CD14-positive monocyte (primary cell): ENCODE data around the gene CCDC3. TPM values are rescaled to one million over a fixed set of nuclear protein-coding genes. Genes with fewer than 3 reads are reported as not detected.

Experiments
- DNase-seq, 3 donors: peaks; one replicate each; pipeline ENCODE4 v3.0.0-alpha.2; 2011 to 2022
- H2AFZ ChIP-seq: 2 replicates; pipeline ENCODE4 v1.6.0; 2012; ENCODE audit warnings: mild to moderate bottlenecking, low read depth, low read length, inconsistent platforms; ENCODE audit not compliant: insufficient read depth, poor library complexity, severe bottlenecking
- H3K27ac ChIP-seq, 2 donors: 1 replicate in 1 of 2; 2 replicates in 1 of 2; pipeline ENCODE4 v1.5.1; 2012 to 2013; ENCODE audit warnings: low read length in 2 of 2, control low read depth in 1 of 2, inconsistent platforms in 1 of 2, low read depth in 1 of 2, mild to moderate bottlenecking in 1 of 2
- H3K27me3 ChIP-seq, 2 donors: one replicate each; pipeline versions ENCODE4 v1.6.0 to v1.6.1; 2011 to 2013; ENCODE audit warnings: low read length in 2 of 2; ENCODE audit not compliant: control insufficient read depth in 2 of 2, insufficient read depth in 2 of 2
- H3K36me3 ChIP-seq, 2 donors: replicated peaks in 1 of 2; 1 replicate in 1 of 2; 2 replicates in 1 of 2; pipeline versions ENCODE4 v1.5.1 to v1.6.1; 2012 to 2013; ENCODE audit warnings: low read length in 2 of 2, control low read depth in 1 of 2, inconsistent platforms in 1 of 2, mild to moderate bottlenecking in 1 of 2; ENCODE audit not compliant: insufficient read depth in 2 of 2, control insufficient read depth in 1 of 2
- H3K4me1 ChIP-seq, 2 donors: 1 replicate in 1 of 2; 2 replicates in 1 of 2; pipeline versions ENCODE4 v1.5.1 to v1.6.1; 2012 to 2013; ENCODE audit warnings: low read length in 2 of 2, control low read depth in 1 of 2, inconsistent platforms in 1 of 2, mild to moderate bottlenecking in 1 of 2, moderate library complexity in 1 of 2; ENCODE audit not compliant: insufficient read depth in 2 of 2, control insufficient read depth in 1 of 2
- H3K4me2 ChIP-seq: replicated peaks from 2 replicates; pipeline ENCODE3; 2012; ENCODE audit warnings: low read length, moderate library complexity, mild to moderate bottlenecking; ENCODE audit not compliant: poor library complexity, severe bottlenecking; ENCODE audit errors: extremely low read depth
- H3K4me3 ChIP-seq, 3 experiments: fragments of 200-600 bp in 1 of 3; sonication (generic) in 1 of 3; replicated peaks in 1 of 3; 1 replicate in 2 of 3; 2 replicates in 1 of 3; pipeline ENCODE4 v1.5.1; 2011 to 2013; ENCODE audit warnings: low read length in 3 of 3, mild to moderate bottlenecking in 3 of 3, control low read depth in 2 of 3, low read depth in 2 of 3, inconsistent platforms in 1 of 3, moderate library complexity in 1 of 3
- H3K79me2 ChIP-seq: 2 replicates; pipeline ENCODE4 v1.6.0; 2012; ENCODE audit warnings: mild to moderate bottlenecking, control low read depth, inconsistent platforms, low read length, moderate library complexity; ENCODE audit not compliant: insufficient read depth
- H3K9ac ChIP-seq: 2 replicates; pipeline ENCODE4 v1.6.0; 2017; ENCODE audit warnings: low read length, mild to moderate bottlenecking; ENCODE audit not compliant: insufficient read depth, poor library complexity, severe bottlenecking
- H3K9me3 ChIP-seq, 2 donors: replicated peaks in 1 of 2; 1 replicate in 1 of 2; 2 replicates in 1 of 2; pipeline versions ENCODE4 v1.5.1 to v1.6.1; 2012 to 2013; ENCODE audit warnings: low read length in 2 of 2, control low read depth in 1 of 2; ENCODE audit not compliant: control insufficient read depth in 1 of 2, insufficient read depth in 1 of 2
- H4K20me1 ChIP-seq: 2 replicates; pipeline ENCODE4 v1.6.0; 2012; ENCODE audit warnings: mild to moderate bottlenecking, low read length, control low read depth, moderate library complexity; ENCODE audit not compliant: insufficient read depth
- H3K27ac Mint-ChIP-seq, 7 donors: one replicate each; pipeline ENCODE4 v1.8.0; 2020; ENCODE audit warnings: mild to moderate bottlenecking in 7 of 7, mixed read lengths in 7 of 7, moderate library complexity in 6 of 7, inconsistent platforms in 2 of 7
- H3K27me3 Mint-ChIP-seq, 3 donors: one replicate each; pipeline ENCODE4 v1.8.0; 2021 to 2022; ENCODE audit warnings: low read depth in 3 of 3, mild to moderate bottlenecking in 3 of 3, mixed read lengths in 3 of 3, moderate library complexity in 3 of 3, inconsistent platforms in 1 of 3
- H3K36me3 Mint-ChIP-seq, 2 donors: one replicate each; pipeline ENCODE4 v1.8.0; 2020; ENCODE audit warnings: mixed read lengths in 2 of 2, inconsistent platforms in 1 of 2, mild to moderate bottlenecking in 1 of 2
- H3K4me1 Mint-ChIP-seq: one replicate; pipeline ENCODE4 v1.8.0; 2020; ENCODE audit warnings: mild to moderate bottlenecking, mixed read lengths
- H3K4me3 Mint-ChIP-seq, 2 donors: one replicate each; pipeline ENCODE4 v1.8.0; 2020; ENCODE audit warnings: mild to moderate bottlenecking in 2 of 2, mixed read lengths in 2 of 2, moderate library complexity in 1 of 2
- H3K9me3 Mint-ChIP-seq, 7 donors: one replicate each; pipeline ENCODE4 v1.8.0; 2020 to 2022; ENCODE audit warnings: mixed read lengths in 7 of 7, mild to moderate bottlenecking in 6 of 7, moderate library complexity in 6 of 7, inconsistent platforms in 2 of 7
- WGBS: methylation state at CpG from one replicate; pipeline ENCODE4 v1.1.5; 2013; ENCODE audit warnings: missing lambda C conversion rate; ENCODE audit not compliant: insufficient coverage; 5-methylcytosine and 5-hydroxymethylcytosine counted together
- intact Hi-C, 2 donors: fragments of 100-400 bp; cut with micrococcal nuclease; formaldehyde crosslinking; loops; one replicate each; pipeline versions ENCODE4 v1.15.0 to v1.15.1; 2023
- polyA plus RNA-seq, 3 donors: library from polyadenylated mRNA; depleted of rRNA in 1 of 3; unstranded in 2 of 3; stranded (reverse) in 1 of 3; fragments of 300-500 nt in 2 of 3; fragments of >200 nt in 1 of 3; fragmentation: Illumina TruSeq in 2 of 3; gene quantifications; 1 replicate in 2 of 3; 2 replicates in 1 of 3; pipeline ENCODE4 v1.2.3, GENCODE V29; 2012 to 2021
- TF ChIP-seq, protein P1 (sequence below): fragments of 200-600 bp; IDR thresholded peaks from one replicate; pipeline ENCODE4 v1.8.0; 2022; ENCODE audit warnings: antibody characterized with exemption, mild to moderate bottlenecking

The CCDC3 gene
- polyA plus RNA-seq, 3 donors = not detected

- H3K36me3 ChIP-seq = no peaks in the 10 kb centered on the region
- H3K27me3 ChIP-seq = no peaks in the 10 kb centered on the region
- H3K27ac Mint-ChIP-seq = no peak overlapping the region
- no peak overlapping the region for H3K4me3 ChIP-seq
- no peak overlapping the region for H3K4me2 ChIP-seq
- peaks cover 0 to 3% (median 0%) of the 10 kb centered on the region in 3 donors for H3K27me3 Mint-ChIP-seq
- H3K79me2 ChIP-seq = no peaks in the 10 kb centered on the region
- peaks cover 0 to 12% (median 0%) of the 10 kb centered on the region in 7 donors for H3K9me3 Mint-ChIP-seq
- no CpG with 5 or more reads among the region's 1 CpG for WGBS
- H2AFZ ChIP-seq = no peak overlapping the region
- no peaks in the 10 kb centered on the region for H3K4me1 Mint-ChIP-seq
- intact Hi-C loops = no loop called here
- no peak overlapping the region for H3K9ac ChIP-seq
- H3K36me3 Mint-ChIP-seq = no peaks in the 10 kb centered on the region
- TF ChIP-seq, protein P1, sequence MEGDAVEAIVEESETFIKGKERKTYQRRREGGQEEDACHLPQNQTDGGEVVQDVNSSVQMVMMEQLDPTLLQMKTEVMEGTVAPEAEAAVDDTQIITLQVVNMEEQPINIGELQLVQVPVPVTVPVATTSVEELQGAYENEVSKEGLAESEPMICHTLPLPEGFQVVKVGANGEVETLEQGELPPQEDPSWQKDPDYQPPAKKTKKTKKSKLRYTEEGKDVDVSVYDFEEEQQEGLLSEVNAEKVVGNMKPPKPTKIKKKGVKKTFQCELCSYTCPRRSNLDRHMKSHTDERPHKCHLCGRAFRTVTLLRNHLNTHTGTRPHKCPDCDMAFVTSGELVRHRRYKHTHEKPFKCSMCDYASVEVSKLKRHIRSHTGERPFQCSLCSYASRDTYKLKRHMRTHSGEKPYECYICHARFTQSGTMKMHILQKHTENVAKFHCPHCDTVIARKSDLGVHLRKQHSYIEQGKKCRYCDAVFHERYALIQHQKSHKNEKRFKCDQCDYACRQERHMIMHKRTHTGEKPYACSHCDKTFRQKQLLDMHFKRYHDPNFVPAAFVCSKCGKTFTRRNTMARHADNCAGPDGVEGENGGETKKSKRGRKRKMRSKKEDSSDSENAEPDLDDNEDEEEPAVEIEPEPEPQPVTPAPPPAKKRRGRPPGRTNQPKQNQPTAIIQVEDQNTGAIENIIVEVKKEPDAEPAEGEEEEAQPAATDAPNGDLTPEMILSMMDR = no peak
- H3K4me1 ChIP-seq = no peaks in the 10 kb centered on the region
- H3K9me3 ChIP-seq = no peaks in the 10 kb centered on the region
- no peak overlapping the region for H3K27ac ChIP-seq
- H3K4me3 Mint-ChIP-seq = no peak overlapping the region
- DNase-seq = no peak
- no peaks in the 10 kb centered on the region for H4K20me1 ChIP-seq
Measured at GRCh38 chr10:12941966-12942365, 59.5 kb downstream of the CCDC3 start.

DNA sequence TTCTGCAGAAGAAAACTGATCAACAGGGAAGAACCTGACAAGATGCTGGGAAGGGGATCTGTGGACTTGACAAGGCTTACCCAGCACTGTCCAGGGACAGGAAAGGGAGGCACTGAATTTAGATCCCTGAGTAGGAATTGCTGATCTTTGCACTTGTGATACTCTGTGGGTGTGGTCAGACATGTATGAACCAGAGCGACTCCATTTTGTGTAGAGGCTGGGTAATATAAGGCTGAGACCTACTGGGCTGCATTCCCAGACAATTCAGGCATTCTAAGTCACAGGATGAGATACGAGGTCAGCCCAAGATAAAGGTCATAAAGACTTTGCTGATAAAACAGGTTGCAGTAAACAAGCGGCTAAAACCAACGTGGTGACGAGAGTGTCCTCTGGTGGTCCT lies 60.7 kb downstream of the CCDC3 start:
- no peak for DNase-seq
- Histone ChIP-seq H2AFZ (no peak overlapping the region), H3K36me3 (no peaks in the 10 kb centered on the region), H3K79me2 (no peaks in the 10 kb centered on the region), H3K27ac (no peak overlapping the region), H3K9ac (no peak overlapping the region), H3K4me3 (no peak overlapping the region), H3K9me3 (no peaks in the 10 kb centered on the region), H3K4me1 (no peaks in the 10 kb centered on the region), H4K20me1 (no peaks in the 10 kb centered on the region), H3K27me3 (no peaks in the 10 kb centered on the region), H3K4me2 (no peak overlapping the region)
- H3K4me1 Mint-ChIP-seq = no peaks in the 10 kb centered on the region
- H3K36me3 Mint-ChIP-seq = no peaks in the 10 kb centered on the region
- H3K9me3 Mint-ChIP-seq = peaks cover 0 to 12% (median 4%) of the 10 kb centered on the region in 7 donors
- no peak overlapping the region for H3K4me3 Mint-ChIP-seq
- intact Hi-C loops = no loop called here
- H3K27me3 Mint-ChIP-seq = peaks cover 0 to 2% (median 0%) of the 10 kb centered on the region in 3 donors
- H3K27ac Mint-ChIP-seq = no peak overlapping the region
- TF ChIP-seq, protein P1 = no peak
- 73% methylated on average over 2 of the region's 5 CpGs for WGBS
